HG03097 (cell line): ENCODE results near the gene COL23A1.
"Not testable (repeated sequence)": the region's sequence is repeated elsewhere in the genome, so short reads cannot be mapped to it uniquely, and the experiment has no call there.

Experiments
- ATAC-seq: cut with Tn5 transposase; IDR thresholded peaks from one replicate; pipeline ENCODE4 v1.9.1; 2021; ENCODE audit not compliant: unreplicated experiment, low FRiP score

The COL23A1 gene

GRCh38 chr5:178589180-178590140, 733 bp downstream of the COL23A1 start:
- ATAC-seq, result no peak

GRCh38 chr5:178588769-178589168, 1.4 kb downstream of the COL23A1 start:
- no peak for ATAC-seq

GRCh38 chr5:178587763-178588611, 2.2 kb downstream of the COL23A1 start:
- no peak for ATAC-seq

GRCh38 chr5:178586396-178586795, 3.8 kb downstream of the COL23A1 start:
- no peak for ATAC-seq

GRCh38 chr5:178585421-178585820, 4.8 kb downstream of the COL23A1 start:
- not testable (repeated sequence) for ATAC-seq

GRCh38 chr5:178583279-178583678, 6.9 kb downstream of the COL23A1 start:
- ATAC-seq, result no peak

- no peak for ATAC-seq
These were observed 7.9 kb downstream of the COL23A1 start for GRCh38 chr5:178582291-178582690.

- ATAC-seq, result no peak
These were observed 8.6 kb downstream of the COL23A1 start for GRCh38 chr5:178581621-178582020.

GRCh38 chr5:178580271-178580955, 9.8 kb downstream of the COL23A1 start:
- ATAC-seq, result no peak

- ATAC-seq, result no peak
These were observed 12.2 kb downstream of the COL23A1 start for GRCh38 chr5:178577944-178578343.

- no peak for ATAC-seq
These were observed 12.8 kb downstream of the COL23A1 start for GRCh38 chr5:178577376-178577839.

- ATAC-seq, result no peak
These were observed 13.4 kb downstream of the COL23A1 start for GRCh38 chr5:178576591-178577351.

- no peak for ATAC-seq
These were observed 17.0 kb downstream of the COL23A1 start for GRCh38 chr5:178573216-178573615.

- no peak for ATAC-seq
These were observed 17.6 kb downstream of the COL23A1 start for GRCh38 chr5:178572617-178573016.

GRCh38 chr5:178569485-178569884, 20.7 kb downstream of the COL23A1 start:
- no peak for ATAC-seq

- no peak for ATAC-seq
These were observed 25.2 kb downstream of the COL23A1 start for GRCh38 chr5:178564811-178565550.

- no peak for ATAC-seq
These were observed 25.8 kb downstream of the COL23A1 start for GRCh38 chr5:178564397-178564796.

- ATAC-seq, result no peak
These were observed 26.6 kb downstream of the COL23A1 start for GRCh38 chr5:178563621-178564020.

- ATAC-seq, result no peak
These were observed 28.4 kb downstream of the COL23A1 start for GRCh38 chr5:178561746-178562264.
